Measurements from ENCODE around the gene LAMC1. TPM values are rescaled to one million over a fixed set of nuclear protein-coding genes. Genes with fewer than 3 reads are reported as not detected.
"Not testable (repeated sequence)": the region's sequence is repeated elsewhere in the genome, so short reads cannot be mapped to it uniquely, and the experiment has no call there.

The LAMC1 gene
- total RNA-seq, 2 experiments from 2014 or later, result not detected

DNA sequence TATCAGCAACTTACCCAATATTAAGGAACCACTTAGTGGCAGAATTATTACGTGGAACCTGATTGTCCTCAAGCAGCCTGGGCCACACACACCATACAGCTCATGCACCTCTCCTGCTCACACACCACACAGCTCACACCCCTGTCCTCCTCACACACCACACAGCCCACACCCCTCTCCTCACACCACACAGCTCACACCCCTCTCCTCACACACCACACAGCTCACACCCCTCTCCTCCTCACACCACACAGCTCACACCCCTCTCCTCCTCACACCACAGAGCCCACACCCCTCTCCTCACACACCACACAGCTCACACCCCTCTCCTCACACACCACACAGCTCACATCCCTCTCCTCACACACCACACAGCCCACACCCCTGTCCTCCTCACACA, 126.1 kb downstream of the LAMC1 start:
- CTCF ChIA-PET, result no interaction called here
- DNase-seq (no peak), ATAC-seq (ENCODE audit: poor library complexity) (no peak)
- POLR2A ChIA-PET, result no interaction called here
- H3K27ac ChIP-seq (ENCODE audit: low read depth in 1 of 2, low read length in 2 of 2), result no peak overlapping the region
- no peaks in the 10 kb centered on the region for H3K9me3 ChIP-seq (ENCODE audit: control insufficient read depth in 1 of 2, insufficient read depth in 1 of 2, low read length in 2 of 2)
- Mint-ChIP-seq H3K9me3 (no peaks in the 10 kb centered on the region), H3K27me3 (peaks cover 15% of the 10 kb centered on the region), H3K36me3 (ENCODE audit: low read depth) (no peaks in the 10 kb centered on the region), H3K4me1 (ENCODE audit: low read depth) (no peaks in the 10 kb centered on the region), H3K4me3 (no peak overlapping the region), H3K27ac (no peak overlapping the region)
- no peaks in the 10 kb centered on the region for H3K36me3 ChIP-seq (ENCODE audit: insufficient read depth, low read length)
- TF ChIP-seq, protein P1, sequence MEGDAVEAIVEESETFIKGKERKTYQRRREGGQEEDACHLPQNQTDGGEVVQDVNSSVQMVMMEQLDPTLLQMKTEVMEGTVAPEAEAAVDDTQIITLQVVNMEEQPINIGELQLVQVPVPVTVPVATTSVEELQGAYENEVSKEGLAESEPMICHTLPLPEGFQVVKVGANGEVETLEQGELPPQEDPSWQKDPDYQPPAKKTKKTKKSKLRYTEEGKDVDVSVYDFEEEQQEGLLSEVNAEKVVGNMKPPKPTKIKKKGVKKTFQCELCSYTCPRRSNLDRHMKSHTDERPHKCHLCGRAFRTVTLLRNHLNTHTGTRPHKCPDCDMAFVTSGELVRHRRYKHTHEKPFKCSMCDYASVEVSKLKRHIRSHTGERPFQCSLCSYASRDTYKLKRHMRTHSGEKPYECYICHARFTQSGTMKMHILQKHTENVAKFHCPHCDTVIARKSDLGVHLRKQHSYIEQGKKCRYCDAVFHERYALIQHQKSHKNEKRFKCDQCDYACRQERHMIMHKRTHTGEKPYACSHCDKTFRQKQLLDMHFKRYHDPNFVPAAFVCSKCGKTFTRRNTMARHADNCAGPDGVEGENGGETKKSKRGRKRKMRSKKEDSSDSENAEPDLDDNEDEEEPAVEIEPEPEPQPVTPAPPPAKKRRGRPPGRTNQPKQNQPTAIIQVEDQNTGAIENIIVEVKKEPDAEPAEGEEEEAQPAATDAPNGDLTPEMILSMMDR (IDR thresholded peaks at IDR 0.05), result no peak
- no peak overlapping the region for H3K4me3 ChIP-seq (ENCODE audit: low read length)
- intact Hi-C loops (cut with DNase I, micrococcal nuclease), result no loop called here
- no peaks in the 10 kb centered on the region for H3K4me1 ChIP-seq (ENCODE audit: insufficient read depth, low read length)
- H3K27me3 ChIP-seq (ENCODE audit: control insufficient read depth in 1 of 2, insufficient read depth in 2 of 2, low read length in 2 of 2), result peaks cover 0 to 2% of the 10 kb centered on the region in 2 experiments

DNA sequence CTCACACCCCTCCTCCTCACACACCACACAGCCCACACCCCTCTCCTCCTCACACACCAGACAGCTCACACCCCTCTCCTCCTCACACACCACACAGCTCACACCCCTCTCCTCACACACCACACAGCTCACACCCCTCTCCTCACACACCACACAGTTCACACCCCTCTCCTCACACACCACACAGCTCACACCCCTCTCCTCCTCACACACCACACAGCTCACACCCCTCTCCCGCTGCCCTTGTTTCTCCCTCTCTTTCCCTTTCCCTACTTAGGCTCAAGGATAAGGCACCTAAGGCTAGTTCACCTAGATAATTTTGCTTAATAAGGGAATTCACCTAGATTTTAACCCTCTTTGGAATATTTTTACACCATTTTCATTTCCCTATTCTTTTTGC, 126.8 kb downstream of the LAMC1 start:
- POLR2A ChIA-PET; H3K27me3 ChIP-seq (ENCODE audit: control insufficient read depth in 1 of 2, insufficient read depth in 2 of 2, low read length in 2 of 2); H3K27ac Mint-ChIP-seq; CTCF ChIA-PET; H3K4me1 ChIP-seq (ENCODE audit: insufficient read depth, low read length); intact Hi-C loops (cut with DNase I, micrococcal nuclease); ATAC-seq (ENCODE audit: poor library complexity); H3K4me3 ChIP-seq (ENCODE audit: low read length); H3K9me3 ChIP-seq (ENCODE audit: control insufficient read depth in 1 of 2, insufficient read depth in 1 of 2, low read length in 2 of 2); H3K27ac ChIP-seq (ENCODE audit: low read depth in 1 of 2, low read length in 2 of 2); H3K36me3 ChIP-seq (ENCODE audit: insufficient read depth, low read length); H3K36me3 Mint-ChIP-seq (ENCODE audit: low read depth); H3K9me3 Mint-ChIP-seq; DNase-seq; H3K4me1 Mint-ChIP-seq (ENCODE audit: low read depth); H3K4me3 Mint-ChIP-seq: not testable (repeated sequence)
- H3K27me3 Mint-ChIP-seq, result peaks cover 16% of the 10 kb centered on the region

DNA sequence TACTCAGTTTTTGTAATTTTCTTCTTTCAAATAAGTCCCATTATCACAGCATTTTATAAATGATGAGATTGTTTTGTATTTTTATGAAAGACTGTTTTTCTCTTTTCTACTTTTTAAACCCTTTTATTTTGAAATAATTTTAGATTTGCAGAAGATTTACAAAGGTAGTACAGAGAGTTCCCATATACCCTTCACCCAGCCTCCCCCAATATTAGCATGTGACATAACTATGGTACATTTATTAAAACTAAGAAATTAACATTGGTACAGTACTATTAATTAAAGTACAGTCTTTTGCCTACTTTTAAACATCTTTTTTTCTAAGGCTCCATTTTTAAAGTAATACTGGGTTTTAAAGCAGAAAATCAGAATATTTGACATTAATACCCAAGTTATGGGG, 127.2 kb downstream of the LAMC1 start:
- intact Hi-C loops (cut with DNase I, micrococcal nuclease), result no loop called here

DNA sequence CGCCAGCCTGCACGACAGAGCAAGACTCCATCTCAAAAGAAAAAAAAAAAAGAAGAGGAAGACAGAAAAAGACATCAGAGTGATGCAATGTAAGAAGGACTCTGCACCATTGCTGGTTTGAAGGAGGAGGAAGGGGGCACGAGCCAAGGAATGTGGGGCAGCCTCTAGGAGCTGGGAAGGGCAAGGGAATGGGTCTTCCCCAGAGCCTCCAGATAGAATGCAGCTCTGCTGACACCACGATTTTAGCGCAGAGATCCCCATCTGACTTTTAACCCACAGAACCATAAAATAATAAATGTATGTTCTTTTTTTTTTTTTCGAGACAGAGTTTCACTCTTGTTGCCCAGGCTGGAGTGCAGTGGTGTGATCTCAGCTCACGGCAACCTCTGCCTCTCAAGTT, 129.0 kb downstream of the LAMC1 start:
- Mint-ChIP-seq H3K27ac (no peak overlapping the region), H3K27me3 (peaks cover 27% of the 10 kb centered on the region), H3K36me3 (ENCODE audit: low read depth) (no peaks in the 10 kb centered on the region), H3K4me1 (ENCODE audit: low read depth) (no peaks in the 10 kb centered on the region), H3K9me3 (no peaks in the 10 kb centered on the region), H3K4me3 (no peak overlapping the region)
- no peaks in the 10 kb centered on the region for H3K36me3 ChIP-seq (ENCODE audit: insufficient read depth, low read length)
- ATAC-seq (ENCODE audit: poor library complexity), result no peak
- TF ChIP-seq, protein P1 (IDR thresholded peaks at IDR 0.05), result no peak
- CTCF ChIA-PET, result no interaction called here
- H3K27ac ChIP-seq (ENCODE audit: low read depth in 1 of 2, low read length in 2 of 2), result no peak overlapping the region
- intact Hi-C loops (cut with DNase I, micrococcal nuclease), result no loop called here
- H3K4me3 ChIP-seq (ENCODE audit: low read length), result no peak overlapping the region
- H3K9me3 ChIP-seq (ENCODE audit: control insufficient read depth in 1 of 2, insufficient read depth in 1 of 2, low read length in 2 of 2), result no peaks in the 10 kb centered on the region
- POLR2A ChIA-PET, result no interaction called here
- no peak for DNase-seq
- H3K4me1 ChIP-seq (ENCODE audit: insufficient read depth, low read length), result no peaks in the 10 kb centered on the region
- peaks cover 0 to 2% of the 10 kb centered on the region in 2 experiments for H3K27me3 ChIP-seq (ENCODE audit: control insufficient read depth in 1 of 2, insufficient read depth in 2 of 2, low read length in 2 of 2)

More for the DNA sequence above, 127.2 kb downstream of the LAMC1 start:
- Mint-ChIP-seq H3K9me3 (no peaks in the 10 kb centered on the region), H3K36me3 (ENCODE audit: low read depth) (no peaks in the 10 kb centered on the region), H3K4me3 (no peak overlapping the region), H3K27ac (no peak overlapping the region), H3K27me3 (peaks cover 16% of the 10 kb centered on the region), H3K4me1 (ENCODE audit: low read depth) (no peaks in the 10 kb centered on the region)
- Histone ChIP-seq H3K4me3 (ENCODE audit: low read length) (no peak overlapping the region), H3K9me3 (ENCODE audit: control insufficient read depth in 1 of 2, insufficient read depth in 1 of 2, low read length in 2 of 2) (no peaks in the 10 kb centered on the region), H3K27ac (ENCODE audit: low read depth in 1 of 2, low read length in 2 of 2) (no peak overlapping the region), H3K27me3 (ENCODE audit: control insufficient read depth in 1 of 2, insufficient read depth in 2 of 2, low read length in 2 of 2) (peaks cover 0 to 2% of the 10 kb centered on the region in 2 experiments), H3K36me3 (ENCODE audit: insufficient read depth, low read length) (no peaks in the 10 kb centered on the region), H3K4me1 (ENCODE audit: insufficient read depth, low read length) (no peaks in the 10 kb centered on the region)
- no peak for ATAC-seq (ENCODE audit: poor library complexity)
- ChIA-PET CTCF (no interaction called here), POLR2A (no interaction called here)
- no peak for DNase-seq
- TF ChIP-seq, protein P1 (IDR thresholded peaks at IDR 0.05), result no peak

Measured in CD4-positive, alpha-beta T cell (primary cell).